Loucy (cell line): ENCODE measurements around the gene MC1R.

ENCODE experiments used
- H2AFZ ChIP-seq: fragments of 200-600 bp; sonication (generic); 2 replicates; pipeline ENCODE4 v1.6.0; 2016; ENCODE audit warnings: antibody characterized with exemption, mild to moderate bottlenecking, low read length, moderate library complexity
- H3F3A ChIP-seq: fragments of 200-600 bp; 2 replicates; pipeline ENCODE4 v1.6.0; 2016; ENCODE audit warnings: antibody characterized with exemption, low read depth, mild to moderate bottlenecking
- H3K27me3 ChIP-seq: fragments of 200-600 bp; sonication (generic); 2 replicates; pipeline ENCODE4 v1.6.1; 2014; ENCODE audit warnings: low read length, mild to moderate bottlenecking; ENCODE audit not compliant: insufficient read depth, poor library complexity, severe bottlenecking
- H3K36me3 ChIP-seq: fragments of 200-600 bp; sonication (generic); 2 replicates; pipeline ENCODE4 v1.6.1; 2016; ENCODE audit warnings: low read length; ENCODE audit not compliant: insufficient read depth
- H3K4me1 ChIP-seq: fragments of 200-600 bp; sonication (generic); 2 replicates; pipeline ENCODE4 v1.5.1; 2014; ENCODE audit warnings: low read length, mild to moderate bottlenecking; ENCODE audit not compliant: insufficient read depth, poor library complexity, severe bottlenecking
- H3K4me2 ChIP-seq: fragments of 200-600 bp; sonication (generic); 2 replicates; pipeline ENCODE4 v1.6.0; 2014; ENCODE audit warnings: antibody characterized with exemption, low read length, low read depth, mild to moderate bottlenecking; ENCODE audit not compliant: poor library complexity, severe bottlenecking
- H3K4me3 ChIP-seq: fragments of 200-600 bp; sonication (generic); 2 replicates; pipeline ENCODE4 v1.5.1; 2014; ENCODE audit warnings: low read length, mild to moderate bottlenecking, mixed read lengths; ENCODE audit not compliant: poor library complexity, severe bottlenecking
- H3K79me2 ChIP-seq: fragments of 200-600 bp; sonication (generic); 2 replicates; pipeline ENCODE4 v1.6.1; 2014; ENCODE audit warnings: low read length; ENCODE audit not compliant: insufficient read depth
- H3K9ac ChIP-seq: fragments of 200-600 bp; sonication (generic); 2 replicates; pipeline ENCODE4 v1.6.0; 2014; ENCODE audit warnings: mild to moderate bottlenecking, low read depth, low read length, moderate library complexity; ENCODE audit not compliant: poor library complexity, severe bottlenecking
- H3K9me2 ChIP-seq: fragments of 200-600 bp; sonication (generic); replicated peaks from 2 replicates; pipeline ENCODE4 v1.6.1; 2016; ENCODE audit warnings: low read depth, low read length, mixed read lengths
- H3K9me3 ChIP-seq: fragments of 200-600 bp; sonication (generic); 2 replicates; pipeline ENCODE4 v1.6.1; 2014; ENCODE audit warnings: mild to moderate bottlenecking, antibody characterized with exemption, low read length, low read depth; ENCODE audit not compliant: insufficient read depth
- H4K20me1 ChIP-seq: fragments of 200-600 bp; sonication (generic); 2 replicates; pipeline ENCODE4 v1.6.0; 2014; ENCODE audit warnings: antibody characterized with exemption, low read length, mild to moderate bottlenecking; ENCODE audit not compliant: insufficient read depth, poor library complexity, severe bottlenecking
- CTCF ChIP-seq: fragments of 200-600 bp; sonication (generic); conservative IDR thresholded peaks from 2 replicates; pipeline ENCODE4 v1.5.1; 2014; ENCODE audit warnings: mild to moderate bottlenecking, antibody characterized with exemption, low read length
- EZH2phosphoT487 ChIP-seq: fragments of 200-600 bp; IDR thresholded peaks from 2 replicates; pipeline ENCODE4 v1.6.1; 2018; ENCODE audit warnings: antibody characterized with exemption, mild to moderate bottlenecking, moderate library complexity, borderline replicate concordance

The MC1R gene

GRCh38 chr16:89958596-89958995 lies 39.9 kb downstream of the MC1R start:
- Histone ChIP-seq H3K27me3 (no peaks in the 10 kb centered on the region), H3K4me1 (no peaks in the 10 kb centered on the region), H3K4me3 (no peak overlapping the region), H3F3A (no peaks in the 10 kb centered on the region), H3K9ac (no peak overlapping the region), H3K36me3 (no peaks in the 10 kb centered on the region), H3K4me2 (no peak overlapping the region), H3K9me2 (no peaks in the 10 kb centered on the region), H3K9me3 (no peaks in the 10 kb centered on the region), H4K20me1 (no peaks in the 10 kb centered on the region), H2AFZ (no peak overlapping the region), H3K79me2 (no peaks in the 10 kb centered on the region)
- TF ChIP-seq EZH2phosphoT487 (no peak), CTCF (no peak)

GRCh38 chr16:89960966-89961365 lies 42.3 kb downstream of the MC1R start:
- Histone ChIP-seq H3K9me2 (no peaks in the 10 kb centered on the region), H3K4me3 (no peak overlapping the region), H3K9ac (no peak overlapping the region), H3F3A (no peaks in the 10 kb centered on the region), H3K9me3 (no peaks in the 10 kb centered on the region), H3K79me2 (no peaks in the 10 kb centered on the region), H3K4me1 (no peaks in the 10 kb centered on the region), H3K27me3 (no peaks in the 10 kb centered on the region), H3K36me3 (no peaks in the 10 kb centered on the region), H3K4me2 (no peak overlapping the region), H2AFZ (no peak overlapping the region), H4K20me1 (no peaks in the 10 kb centered on the region)
- TF ChIP-seq CTCF (no peak), EZH2phosphoT487 (no peak)

- H3F3A ChIP-seq: no peaks in the 10 kb centered on the region
- TF ChIP-seq CTCF: no peak
- TF ChIP-seq EZH2phosphoT487: no peak
- H3K36me3 ChIP-seq: no peaks in the 10 kb centered on the region
- no peaks in the 10 kb centered on the region for H4K20me1 ChIP-seq
- no peak overlapping the region for H2AFZ ChIP-seq
- no peak overlapping the region for H3K4me2 ChIP-seq
- no peaks in the 10 kb centered on the region for H3K4me1 ChIP-seq
- H3K9me3 ChIP-seq: no peaks in the 10 kb centered on the region
- no peaks in the 10 kb centered on the region for H3K9me2 ChIP-seq
- H3K4me3 ChIP-seq: no peak overlapping the region
- no peak overlapping the region for H3K9ac ChIP-seq
- H3K27me3 ChIP-seq: no peaks in the 10 kb centered on the region
- H3K79me2 ChIP-seq: no peaks in the 10 kb centered on the region
These were observed 43.3 kb downstream of the MC1R start for GRCh38 chr16:89961920-89962319.
